Endothelial cell of umbilical vein (primary cell): ENCODE results near the gene GBP5. TPM values are rescaled to one million over a fixed set of nuclear protein-coding genes. Genes with fewer than 3 reads are reported as not detected.

Experiments used
- BruUV-seq: library from RNA; stranded (reverse); fragments of 400-500 nt; replicated peaks from 2 replicates; lab custom pipeline; 2021; lab: Mats Ljungman, UMichigan
- CTCF ChIA-PET: fragments of 300-600, 350-600 bp; sonication (Branson Sonifier 250); formaldehyde crosslinking; loops from one replicate; lab custom pipeline; 2021; ENCODE audit warnings: antibody characterized with exemption, inconsistent platforms; lab: Charles Lee
- POLR2A ChIA-PET: fragments of 300-600, 350-600 bp; sonication (Branson Sonifier 250); formaldehyde crosslinking; loops from one replicate; lab custom pipeline; 2021; ENCODE audit warnings: antibody characterized with exemption, inconsistent platforms; lab: Charles Lee
- DNase-seq: peaks from one replicate; pipeline ENCODE4 v3.0.0-alpha.2; 2011; ENCODE audit warnings: low read depth, low spot score
- FAIRE-seq: peaks from 2 replicates; lab custom pipeline; 2011; peaks lifted over from hg19 to GRCh38; lab: Jason Lieb, UNC
- H2AFZ ChIP-seq: 2 replicates; pipeline ENCODE4 v1.6.0; 2012; ENCODE audit warnings: low read depth, low read length, control low read depth, inconsistent platforms
- H3K27ac ChIP-seq: 2 replicates; pipeline ENCODE4 v1.5.1; 2011; ENCODE audit warnings: low read depth, mild to moderate bottlenecking, control low read depth, low read length, moderate library complexity; ENCODE audit not compliant: insufficient read depth
- H3K27me3 ChIP-seq, 2 experiments: 2 replicates each; pipeline versions ENCODE4 v1.6.0 to v1.6.1; 2011; ENCODE audit warnings: low read length in 2 of 2, mixed read lengths in 1 of 2; ENCODE audit not compliant: control insufficient read depth in 2 of 2, insufficient read depth in 2 of 2
- H3K36me3 ChIP-seq, 2 experiments: 2 replicates in 1 of 2; 3 replicates in 1 of 2; pipeline ENCODE4 v1.5.1; 2011; ENCODE audit warnings: low read length in 2 of 2, mild to moderate bottlenecking in 1 of 2, moderate library complexity in 1 of 2; ENCODE audit not compliant: control insufficient read depth in 2 of 2, insufficient read depth in 2 of 2; ENCODE audit errors: extremely low read depth in 1 of 2
- H3K4me1 ChIP-seq: 3 replicates; pipeline ENCODE4 v1.5.1; 2011; ENCODE audit warnings: mild to moderate bottlenecking, low read length; ENCODE audit not compliant: control insufficient read depth, insufficient read depth; ENCODE audit errors: extremely low read depth
- H3K4me2 ChIP-seq: 2 replicates; pipeline ENCODE4 v1.6.1; 2011; ENCODE audit warnings: low read length, control low read depth, mixed read lengths; ENCODE audit not compliant: insufficient read depth
- H3K4me3 ChIP-seq, 3 experiments: fragments of 200-600 bp in 1 of 3; sonication (generic), shearing (Covaris generic) in 1 of 3; replicated peaks in 1 of 3; 2 replicates each; pipeline ENCODE4 v1.5.1; 2011 to 2016; ENCODE audit warnings: control low read depth in 3 of 3, low read length in 3 of 3, mild to moderate bottlenecking in 2 of 3, inconsistent platforms in 1 of 3, low read depth in 1 of 3, moderate library complexity in 1 of 3; ENCODE audit not compliant: insufficient read depth in 1 of 3
- H3K79me2 ChIP-seq: 2 replicates; pipeline ENCODE4 v1.6.0; 2012; ENCODE audit warnings: low read length, inconsistent platforms; ENCODE audit not compliant: control insufficient read depth, insufficient read depth
- H3K9ac ChIP-seq: replicated peaks from 2 replicates; pipeline ENCODE3; 2011; ENCODE audit warnings: low read length, control low read depth; ENCODE audit not compliant: insufficient read depth; ENCODE audit errors: extremely low read depth
- H3K9me1 ChIP-seq: replicated peaks from 3 replicates; pipeline ENCODE4 v1.6.0; 2011; ENCODE audit warnings: mild to moderate bottlenecking, low read length; ENCODE audit not compliant: control insufficient read depth, insufficient read depth; ENCODE audit errors: extremely low read depth
- H3K9me3 ChIP-seq: replicated peaks from 2 replicates; pipeline ENCODE4 v1.5.1; 2012; ENCODE audit warnings: low read length, inconsistent platforms; ENCODE audit not compliant: control insufficient read depth, insufficient read depth
- H4K20me1 ChIP-seq: replicated peaks from 2 replicates; pipeline ENCODE3; 2011; ENCODE audit warnings: mild to moderate bottlenecking, low read length; ENCODE audit not compliant: control insufficient read depth, insufficient read depth; ENCODE audit errors: extremely low read depth
- EZH2 ChIP-seq: IDR thresholded peaks from 2 replicates; pipeline ENCODE4 v1.6.1; 2012; ENCODE audit warnings: borderline replicate concordance, low read depth, mild to moderate bottlenecking, moderate library complexity, low read length, inconsistent platforms; ENCODE audit not compliant: severe bottlenecking
- FOS ChIP-seq: IDR thresholded peaks from 2 replicates; pipeline ENCODE4 v1.6.1; 2011; ENCODE audit warnings: mild to moderate bottlenecking, low read length, moderate library complexity, borderline replicate concordance; ENCODE audit not compliant: insufficient read depth
- GATA2 ChIP-seq: IDR thresholded peaks from 2 replicates; pipeline ENCODE4 v1.7.0; 2011; ENCODE audit warnings: low read depth, mild to moderate bottlenecking, moderate library complexity, mixed read lengths, low read length; ENCODE audit not compliant: insufficient read length, insufficient read depth
- JUN ChIP-seq: IDR thresholded peaks from 2 replicates; pipeline ENCODE4 v1.6.1; 2011; ENCODE audit warnings: borderline replicate concordance, low read depth; ENCODE audit not compliant: insufficient read length, insufficient read depth
- MYC ChIP-seq: IDR thresholded peaks from one replicate; pipeline ENCODE4 v1.6.1; 2011; ENCODE audit warnings: mild to moderate bottlenecking, low read depth, low read length
- POLR2A ChIP-seq: IDR thresholded peaks from 2 replicates; pipeline ENCODE4 v1.6.1; 2012; ENCODE audit warnings: low read depth, mild to moderate bottlenecking, control low read depth, low read length
- POLR2AphosphoS5 ChIP-seq: IDR thresholded peaks from 2 replicates; pipeline ENCODE4 v1.6.1; 2012; ENCODE audit warnings: low read depth, mild to moderate bottlenecking, control low read depth, low read length, moderate library complexity; ENCODE audit not compliant: insufficient read depth
- dilution Hi-C: fragments of 300-500 bp; cut with MboI; formaldehyde crosslinking; loops from one replicate; pipeline ENCODE4 v1.15.0; 2019; ENCODE audit warnings: low sequenced_read_pairs; ENCODE audit not compliant: extremely low pct_ligation_motif_present
- intact Hi-C: fragments of 100-400 bp; cut with micrococcal nuclease; formaldehyde crosslinking; loops from one replicate; pipeline ENCODE4 v1.10.0; 2022
- polyA plus RNA-seq, 4 experiments: library from polyadenylated mRNA; depleted of rRNA in 3 of 4; stranded (reverse) in 3 of 4; unstranded in 1 of 4; fragments of >200 nt; gene quantifications; 2 replicates each; pipeline versions ENCODE4 v1.2.1 to v1.2.3, GENCODE V29; 2011 to 2012; ENCODE audit warnings: missing spikeins in 1 of 4
- total RNA-seq: library from RNA; stranded (reverse); gene quantifications from 2 replicates; pipeline ENCODE4 v1.2.3, GENCODE V29; 2021
- TF ChIP-seq, protein P1 (sequence below), 2 donors: IDR thresholded peaks; 1 replicate in 1 of 2; 2 replicates in 1 of 2; pipeline ENCODE4 v1.5.1; 2011; ENCODE audit warnings: low read length in 2 of 2, mild to moderate bottlenecking in 2 of 2, moderate library complexity in 2 of 2, control low read depth in 1 of 2, inconsistent platforms in 1 of 2, low read depth in 1 of 2; ENCODE audit not compliant: insufficient read depth in 1 of 2; ENCODE audit errors: extremely low read depth in 1 of 2
- TF ChIP-seq, protein P2 (sequence below): IDR thresholded peaks from 2 replicates; pipeline ENCODE4 v1.6.1; 2011; ENCODE audit not compliant: insufficient read depth, insufficient read length

Gene GBP5
- total and polyA plus RNA-seq, 2 donors (not counting 3 experiments of a cell fraction or from before 2014, with no cell fraction given) = 0.31 TPM; not detected in 1

DNA sequence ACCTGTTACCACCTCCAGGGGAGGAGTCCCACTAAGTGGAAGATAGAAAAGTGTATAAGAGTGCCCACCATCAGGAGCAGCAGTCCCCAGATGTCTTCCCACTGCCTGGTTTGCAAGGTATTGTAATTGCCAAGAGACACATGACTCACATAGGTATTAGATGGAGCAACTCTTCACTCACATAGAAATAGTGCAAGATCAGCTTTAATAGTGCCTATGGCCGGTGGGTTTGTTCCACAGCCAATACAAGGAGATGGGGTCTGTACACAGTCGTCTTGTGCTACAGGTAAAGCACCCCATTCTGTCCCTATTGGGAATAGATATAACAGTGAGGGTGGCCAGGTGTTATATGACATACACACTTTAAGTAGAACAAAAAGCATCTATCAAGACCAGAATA is 18.6 kb upstream of the GBP5 start:
- Histone ChIP-seq H3K9me1 (no peaks in the 10 kb centered on the region), H3K27me3 (no peaks in the 10 kb centered on the region), H2AFZ (no peak overlapping the region), H3K9me3 (no peaks in the 10 kb centered on the region), H3K36me3 (no peaks in the 10 kb centered on the region), H3K4me2 (no peak overlapping the region), H4K20me1 (no peaks in the 10 kb centered on the region), H3K9ac (no peak overlapping the region), H3K4me3 (no peak overlapping the region), H3K27ac (no peak overlapping the region), H3K79me2 (no peaks in the 10 kb centered on the region), H3K4me1 (no peaks in the 10 kb centered on the region)
- FAIRE-seq = no peak
- CTCF ChIA-PET = no interaction called here
- no peak for TF ChIP-seq FOS
- TF ChIP-seq GATA2 = no peak
- no peak for TF ChIP-seq JUN
- TF ChIP-seq POLR2A = no peak
- no peak for TF ChIP-seq POLR2AphosphoS5
- TF ChIP-seq, protein P1, sequence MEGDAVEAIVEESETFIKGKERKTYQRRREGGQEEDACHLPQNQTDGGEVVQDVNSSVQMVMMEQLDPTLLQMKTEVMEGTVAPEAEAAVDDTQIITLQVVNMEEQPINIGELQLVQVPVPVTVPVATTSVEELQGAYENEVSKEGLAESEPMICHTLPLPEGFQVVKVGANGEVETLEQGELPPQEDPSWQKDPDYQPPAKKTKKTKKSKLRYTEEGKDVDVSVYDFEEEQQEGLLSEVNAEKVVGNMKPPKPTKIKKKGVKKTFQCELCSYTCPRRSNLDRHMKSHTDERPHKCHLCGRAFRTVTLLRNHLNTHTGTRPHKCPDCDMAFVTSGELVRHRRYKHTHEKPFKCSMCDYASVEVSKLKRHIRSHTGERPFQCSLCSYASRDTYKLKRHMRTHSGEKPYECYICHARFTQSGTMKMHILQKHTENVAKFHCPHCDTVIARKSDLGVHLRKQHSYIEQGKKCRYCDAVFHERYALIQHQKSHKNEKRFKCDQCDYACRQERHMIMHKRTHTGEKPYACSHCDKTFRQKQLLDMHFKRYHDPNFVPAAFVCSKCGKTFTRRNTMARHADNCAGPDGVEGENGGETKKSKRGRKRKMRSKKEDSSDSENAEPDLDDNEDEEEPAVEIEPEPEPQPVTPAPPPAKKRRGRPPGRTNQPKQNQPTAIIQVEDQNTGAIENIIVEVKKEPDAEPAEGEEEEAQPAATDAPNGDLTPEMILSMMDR (IDR thresholded peaks at IDR 0.05; ENCODE audit: extremely low read depth in 1 of 2, insufficient read depth in 1 of 2, low read depth in 1 of 2, low read length in 2 of 2) = no peak
- TF ChIP-seq, protein P2, sequence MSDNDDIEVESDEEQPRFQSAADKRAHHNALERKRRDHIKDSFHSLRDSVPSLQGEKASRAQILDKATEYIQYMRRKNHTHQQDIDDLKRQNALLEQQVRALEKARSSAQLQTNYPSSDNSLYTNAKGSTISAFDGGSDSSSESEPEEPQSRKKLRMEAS = no peak
- TF ChIP-seq EZH2 = no peak
- TF ChIP-seq MYC = no peak
- POLR2A ChIA-PET = no interaction called here
- intact Hi-C loops (no loop called here), dilution Hi-C loops (no loop called here)
- BruUV-seq = no TSS peak
- DNase-seq = no peak
